NB4 (cell line): ENCODE measurements around the gene C15orf61.

Experiments
- DNase-seq: peaks from one replicate; pipeline ENCODE4 v3.0.0; 2010; ENCODE audit warnings: low read depth
- H3K4me3 ChIP-seq: one replicate; pipeline ENCODE4 v1.5.1; 2011; ENCODE audit warnings: mild to moderate bottlenecking, low read depth, low read length, moderate library complexity
- CTCF ChIP-seq: IDR thresholded peaks from one replicate; pipeline ENCODE4 v1.5.1; 2012; ENCODE audit warnings: low read depth, low read length
- MYC ChIP-seq: IDR thresholded peaks from 2 replicates; pipeline ENCODE4 v1.6.1; 2011; ENCODE audit warnings: low read depth, low read length
- POLR2A ChIP-seq: IDR thresholded peaks from 2 replicates; pipeline ENCODE4 v1.6.1; 2011; ENCODE audit warnings: mild to moderate bottlenecking; ENCODE audit not compliant: insufficient read length; ENCODE audit errors: extremely low read depth
- TF ChIP-seq, protein P1 (sequence below): IDR thresholded peaks from 2 replicates; pipeline ENCODE4 v1.6.1; 2011; ENCODE audit warnings: low read depth, low read length

C15orf61 gene

DNA sequence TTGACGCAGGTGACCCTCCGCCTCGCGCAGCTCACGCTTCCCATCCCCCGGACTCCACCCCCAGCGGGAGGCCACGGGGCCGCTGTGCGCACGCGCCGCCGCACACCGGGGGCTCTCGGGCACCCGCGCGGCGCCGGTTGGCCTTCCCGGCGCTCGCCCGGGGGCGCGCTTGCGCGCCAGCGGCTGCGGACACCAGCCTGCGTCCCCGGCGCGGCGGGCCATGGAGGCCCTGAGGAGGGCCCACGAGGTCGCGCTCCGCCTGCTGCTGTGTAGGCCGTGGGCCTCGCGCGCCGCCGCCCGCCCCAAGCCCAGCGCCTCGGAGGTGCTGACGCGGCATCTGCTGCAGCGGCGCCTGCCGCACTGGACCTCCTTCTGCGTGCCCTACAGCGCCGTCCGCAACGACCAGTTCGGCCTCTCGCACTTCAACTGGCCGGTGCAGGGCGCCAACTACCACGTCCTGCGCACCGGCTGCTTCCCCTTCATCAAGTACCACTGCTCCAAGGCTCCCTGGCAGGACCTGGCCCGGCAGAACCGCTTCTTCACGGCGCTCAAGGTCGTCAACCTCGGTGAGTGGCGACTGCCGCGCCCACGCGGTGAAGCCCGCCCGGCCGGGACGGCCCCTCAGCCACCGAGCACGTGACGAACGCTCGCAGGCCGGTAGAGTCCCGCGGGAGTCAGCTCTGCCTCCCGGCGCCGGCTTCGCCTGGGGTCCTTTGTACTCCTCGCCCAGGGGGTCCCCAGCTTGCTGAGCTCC lies at the start of gene C15orf61:
TSS of gene C15orf61 (plus strand) at position 103 of the 754 bp plus-strand sequence. CDS start at position 221, 118 bp downstream.
- no peak for TF ChIP-seq CTCF
- TF ChIP-seq POLR2A: peak; percentile 93
- peak; percentile 94 for TF ChIP-seq MYC
- TF ChIP-seq, protein P1, sequence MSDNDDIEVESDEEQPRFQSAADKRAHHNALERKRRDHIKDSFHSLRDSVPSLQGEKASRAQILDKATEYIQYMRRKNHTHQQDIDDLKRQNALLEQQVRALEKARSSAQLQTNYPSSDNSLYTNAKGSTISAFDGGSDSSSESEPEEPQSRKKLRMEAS: peak; percentile 96
- peak; percentile 89 for DNase-seq

DNA sequence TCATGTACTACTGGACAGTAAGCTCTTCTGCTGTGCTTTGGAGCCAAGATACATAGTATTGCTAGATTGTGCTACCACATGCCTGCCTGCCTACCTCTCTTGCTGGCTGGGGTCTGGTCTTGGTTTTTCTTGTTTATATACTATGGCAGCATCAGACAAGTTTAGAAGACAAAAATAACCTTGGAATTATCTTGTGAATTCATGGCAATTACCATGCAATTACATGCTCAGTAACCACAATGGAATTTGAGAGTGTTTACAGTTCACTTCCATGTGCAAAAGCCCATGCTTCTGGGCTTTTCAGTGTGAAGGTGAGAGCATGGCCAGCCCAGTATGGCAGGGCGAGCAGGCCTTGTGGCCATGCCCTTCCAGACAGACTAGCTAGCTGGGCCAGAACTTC lies 48.0 kb upstream of the C15orf61 start:
- DNase-seq: no peak
- TF ChIP-seq, protein P1: no peak
- TF ChIP-seq CTCF: no peak
- TF ChIP-seq POLR2A: no peak
- TF ChIP-seq MYC: no peak
- H3K4me3 ChIP-seq: no peak overlapping the region

More for the DNA sequence above, at the start of gene C15orf61:
- H3K4me3 ChIP-seq: peak within 1 kb of the TSS; percentile 78

- no peak for TF ChIP-seq MYC
- no peak for TF ChIP-seq POLR2A
- TF ChIP-seq, protein P1: no peak
- TF ChIP-seq CTCF: no peak
Observed at GRCh38 chr15:67474405-67475110, 46.4 kb upstream of the C15orf61 start.

DNA sequence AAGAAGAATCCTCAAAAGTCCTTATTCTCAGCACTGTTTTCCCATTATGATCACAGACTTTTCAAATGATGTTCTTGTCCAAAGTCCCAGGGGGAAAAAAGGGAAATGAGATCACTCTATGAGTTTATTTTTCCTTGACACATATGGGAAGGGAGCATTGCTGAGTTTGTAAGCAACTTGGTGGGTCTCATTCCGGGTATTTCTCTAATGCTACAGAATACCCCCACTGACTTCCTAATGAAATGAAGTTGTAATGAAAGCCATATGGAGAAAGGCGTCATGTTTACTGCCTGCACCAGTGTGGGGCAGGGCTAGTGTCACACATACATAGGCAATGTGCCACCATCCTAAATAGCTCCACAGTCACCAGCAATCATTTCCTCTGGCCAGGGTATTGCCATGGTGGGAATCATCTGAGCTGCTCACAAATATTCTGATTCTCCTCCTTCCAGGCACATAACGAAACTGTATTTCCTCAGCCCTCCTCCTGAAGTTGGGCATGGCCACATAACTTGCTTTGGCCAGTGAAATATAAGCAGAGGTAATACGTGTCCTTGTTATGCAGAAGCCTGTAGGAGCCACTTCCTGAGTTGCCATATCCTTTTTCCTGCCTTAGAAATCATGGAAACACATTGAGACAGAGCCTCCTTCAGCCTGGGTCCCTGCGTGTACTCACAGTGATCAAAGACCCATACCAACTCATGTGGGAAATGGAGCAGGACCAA lies 41.0 kb upstream of the C15orf61 start:
- H3K4me3 ChIP-seq: no peak overlapping the region
- no peak for TF ChIP-seq MYC
- no peak for DNase-seq

More at GRCh38 chr15:67474405-67475110, 46.4 kb upstream of the C15orf61 start:
- no peak overlapping the region for H3K4me3 ChIP-seq
- DNase-seq: no peak

DNA sequence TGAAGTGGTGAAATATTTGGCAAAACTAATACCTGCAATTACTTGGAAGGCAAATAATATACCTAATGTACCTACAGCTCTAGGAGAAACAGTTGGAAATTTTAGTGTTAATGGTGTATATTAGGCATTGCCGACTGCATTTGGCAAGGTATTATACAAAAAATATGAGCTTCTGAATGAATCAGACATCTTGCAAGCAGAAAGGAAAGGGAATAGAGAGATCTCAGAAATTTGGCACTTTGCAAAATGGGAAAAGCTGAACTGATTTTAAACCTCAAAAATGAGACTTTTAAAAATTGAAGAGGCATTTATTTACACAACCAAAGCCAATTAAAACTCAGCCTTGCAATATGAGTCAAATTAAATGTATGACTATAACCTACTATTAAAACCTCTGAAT lies 40.2 kb upstream of the C15orf61 start:
- no peak for TF ChIP-seq MYC
- no peak for TF ChIP-seq CTCF
- no peak for TF ChIP-seq POLR2A
- TF ChIP-seq, protein P1: no peak
- no peak overlapping the region for H3K4me3 ChIP-seq
- no peak for DNase-seq

- no peak overlapping the region for H3K4me3 ChIP-seq
- TF ChIP-seq POLR2A (no peak), CTCF (no peak), MYC (no peak)
- TF ChIP-seq, protein P1: no peak
Observed at GRCh38 chr15:67481680-67482079, 39.3 kb upstream of the C15orf61 start.

More at GRCh38 chr15:67481680-67482079, 39.3 kb upstream of the C15orf61 start:
- no peak for DNase-seq
